HUES6 (cell line): Measurements from ENCODE around the gene CHST3.
"Not testable (repeated sequence)": the region's sequence is repeated elsewhere in the genome, so short reads cannot be mapped to it uniquely, and the experiment has no call there.

Source experiments
- H3K27ac ChIP-seq: 2 replicates; pipeline ENCODE4 v1.7.0; 2013; ENCODE audit warnings: low read depth, mild to moderate bottlenecking, low read length, inconsistent platforms
- H3K27me3 ChIP-seq: 2 replicates; pipeline ENCODE4 v1.6.1; 2013; ENCODE audit warnings: low read length; ENCODE audit not compliant: control insufficient read depth, insufficient read depth
- H3K36me3 ChIP-seq: 2 replicates; pipeline ENCODE4 v1.6.1; 2013; ENCODE audit warnings: low read length; ENCODE audit not compliant: control insufficient read depth, insufficient read depth
- H3K4me1 ChIP-seq: 2 replicates; pipeline ENCODE4 v1.6.1; 2013; ENCODE audit warnings: low read length; ENCODE audit not compliant: control insufficient read depth, insufficient read depth
- H3K4me3 ChIP-seq: 2 replicates; pipeline ENCODE4 v1.5.1; 2013; ENCODE audit warnings: low read depth, low read length
- H3K9ac ChIP-seq: one replicate; pipeline ENCODE4 v1.6.1; 2013; ENCODE audit warnings: mild to moderate bottlenecking, low read length
- H3K9me3 ChIP-seq: 2 replicates; pipeline ENCODE4 v1.6.1; 2013; ENCODE audit warnings: low read depth, low read length; ENCODE audit not compliant: control insufficient read depth, insufficient read depth

The CHST3 gene

DNA sequence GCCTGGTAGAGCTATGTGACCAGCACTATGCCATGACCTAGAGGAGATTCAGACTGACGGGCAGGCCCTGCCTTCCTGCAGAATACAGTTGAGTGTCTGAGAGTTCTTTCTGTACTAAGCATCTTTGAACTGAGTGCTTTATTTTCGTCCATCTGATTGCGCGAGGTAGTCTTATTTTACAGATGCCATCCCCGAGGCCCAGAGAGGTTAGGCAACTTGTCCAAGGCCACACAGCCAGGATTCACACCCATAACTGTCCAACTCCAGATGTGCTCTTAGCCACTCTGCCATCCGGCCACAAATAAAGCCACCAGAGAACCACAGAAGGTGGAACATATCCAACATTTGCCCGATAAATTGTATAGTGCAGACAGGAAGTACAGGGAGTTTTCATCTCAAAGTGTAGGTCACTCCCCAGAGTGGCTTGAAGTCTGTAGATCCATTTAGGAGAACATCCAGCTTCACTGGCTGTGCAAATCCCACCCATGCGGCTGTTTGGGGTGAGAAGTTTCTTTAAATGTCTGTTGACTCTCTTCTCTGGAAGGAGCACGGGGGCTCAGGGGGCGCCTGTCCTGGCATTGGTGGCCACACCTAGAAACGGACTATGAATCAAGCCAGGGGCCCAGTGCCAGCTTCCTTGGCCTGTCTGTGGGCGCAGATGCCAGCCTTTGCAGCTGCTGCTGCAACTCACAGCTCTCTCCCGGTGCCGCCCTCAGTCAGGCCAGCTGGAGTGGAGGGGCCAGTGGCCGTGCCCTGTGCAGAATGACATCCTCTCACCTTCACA, 11.1 kb downstream of the CHST3 start:
- no peaks in the 10 kb centered on the region for H3K27me3 ChIP-seq
- no peak overlapping the region for H3K4me3 ChIP-seq
- no peak overlapping the region for H3K27ac ChIP-seq
- H3K9ac ChIP-seq: no peak overlapping the region
- no peaks in the 10 kb centered on the region for H3K9me3 ChIP-seq
- H3K36me3 ChIP-seq: no peaks in the 10 kb centered on the region
- H3K4me1 ChIP-seq: peaks cover 30% of the 10 kb centered on the region

DNA sequence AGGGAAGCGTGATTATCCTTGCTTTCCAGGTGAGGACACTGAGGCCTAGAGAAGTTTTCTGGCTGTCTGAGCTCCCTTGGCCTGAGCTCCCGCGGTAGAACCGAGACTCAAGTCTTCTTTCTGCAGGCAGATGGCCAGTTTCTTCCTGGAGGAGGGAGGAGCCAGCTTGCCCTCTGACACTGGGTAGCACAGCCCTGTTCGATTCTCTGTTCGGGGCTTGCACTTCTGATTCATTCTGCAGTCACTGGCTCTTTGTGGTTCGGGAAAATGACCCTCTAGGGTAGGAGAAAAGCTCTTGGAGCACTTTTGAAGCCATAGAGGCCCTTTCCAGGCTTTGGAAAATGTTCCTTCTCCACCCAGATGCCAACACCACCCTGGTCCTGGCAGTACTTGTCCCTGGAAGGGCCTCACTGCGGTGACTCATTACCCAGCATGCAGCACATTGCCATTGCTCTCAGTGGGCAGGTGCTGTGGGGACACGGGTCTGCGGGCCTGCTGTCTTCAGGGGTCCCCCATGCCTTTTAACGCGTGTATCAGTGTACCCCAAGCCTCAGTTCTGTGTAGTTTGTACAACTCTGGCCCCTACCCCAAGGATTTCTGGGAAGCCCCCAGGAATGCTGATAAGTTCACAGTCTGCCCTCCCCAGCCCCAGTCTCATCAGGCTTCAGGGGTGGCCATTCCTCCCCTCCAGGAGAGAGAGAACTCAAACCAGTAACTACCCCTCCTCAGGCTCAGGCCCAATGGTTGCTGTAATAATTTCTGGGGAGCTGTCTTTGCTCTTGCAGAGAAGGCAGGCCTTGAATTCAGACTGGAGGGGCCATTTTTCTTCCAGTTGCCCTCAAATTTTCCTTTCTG, 11.9 kb downstream of the CHST3 start:
- H3K9ac ChIP-seq: no peak overlapping the region
- no peak overlapping the region for H3K27ac ChIP-seq
- peaks cover 33% of the 10 kb centered on the region for H3K4me1 ChIP-seq
- H3K4me3 ChIP-seq: no peak overlapping the region
- H3K36me3 ChIP-seq: no peaks in the 10 kb centered on the region
- H3K27me3 ChIP-seq: no peaks in the 10 kb centered on the region
- no peaks in the 10 kb centered on the region for H3K9me3 ChIP-seq

DNA sequence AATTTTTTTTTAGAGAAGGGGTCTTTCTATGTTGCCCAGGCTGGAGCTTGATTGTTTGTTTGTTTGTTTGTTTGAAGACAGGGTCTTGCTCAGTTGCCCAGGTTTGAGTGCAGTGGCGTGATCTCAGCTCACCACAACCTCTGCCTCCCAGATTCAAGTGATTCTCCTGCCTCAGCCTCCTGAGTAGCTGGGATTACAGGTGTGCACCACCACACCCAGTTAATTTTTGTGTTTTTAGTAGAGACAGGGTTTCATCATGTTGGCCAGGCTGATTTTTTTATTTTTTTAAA, 13.4 kb downstream of the CHST3 start:
- H3K4me3 ChIP-seq, H3K27me3 ChIP-seq, H3K9ac ChIP-seq, H3K9me3 ChIP-seq, H3K36me3 ChIP-seq, H3K27ac ChIP-seq: not testable (repeated sequence)
- H3K4me1 ChIP-seq: peaks cover 34% of the 10 kb centered on the region

DNA sequence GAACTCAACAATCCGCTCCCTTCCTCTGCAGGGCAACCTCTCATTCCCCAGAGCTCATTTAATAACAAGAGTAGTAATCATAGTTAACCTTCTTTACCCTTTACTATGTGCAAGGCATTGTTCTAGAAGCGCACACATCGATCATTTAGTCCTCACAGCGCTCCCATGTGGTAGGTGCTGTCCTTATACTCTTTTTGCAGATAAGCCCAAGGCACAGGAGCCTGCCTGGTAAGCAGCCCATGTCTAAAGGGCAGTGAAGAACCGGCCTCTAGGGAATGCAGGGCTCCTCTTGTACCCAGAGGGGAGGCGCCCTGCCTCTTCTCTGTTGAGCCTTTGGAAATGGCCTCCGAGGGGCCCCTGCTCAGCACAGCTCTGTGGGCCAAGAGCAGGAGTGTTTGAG, 14.3 kb downstream of the CHST3 start:
- H3K9me3 ChIP-seq: no peaks in the 10 kb centered on the region
- peaks cover 34% of the 10 kb centered on the region for H3K4me1 ChIP-seq
- no peaks in the 10 kb centered on the region for H3K27me3 ChIP-seq
- H3K36me3 ChIP-seq: no peaks in the 10 kb centered on the region
- no peak overlapping the region for H3K27ac ChIP-seq
- H3K9ac ChIP-seq: no peak overlapping the region
- no peak overlapping the region for H3K4me3 ChIP-seq

DNA sequence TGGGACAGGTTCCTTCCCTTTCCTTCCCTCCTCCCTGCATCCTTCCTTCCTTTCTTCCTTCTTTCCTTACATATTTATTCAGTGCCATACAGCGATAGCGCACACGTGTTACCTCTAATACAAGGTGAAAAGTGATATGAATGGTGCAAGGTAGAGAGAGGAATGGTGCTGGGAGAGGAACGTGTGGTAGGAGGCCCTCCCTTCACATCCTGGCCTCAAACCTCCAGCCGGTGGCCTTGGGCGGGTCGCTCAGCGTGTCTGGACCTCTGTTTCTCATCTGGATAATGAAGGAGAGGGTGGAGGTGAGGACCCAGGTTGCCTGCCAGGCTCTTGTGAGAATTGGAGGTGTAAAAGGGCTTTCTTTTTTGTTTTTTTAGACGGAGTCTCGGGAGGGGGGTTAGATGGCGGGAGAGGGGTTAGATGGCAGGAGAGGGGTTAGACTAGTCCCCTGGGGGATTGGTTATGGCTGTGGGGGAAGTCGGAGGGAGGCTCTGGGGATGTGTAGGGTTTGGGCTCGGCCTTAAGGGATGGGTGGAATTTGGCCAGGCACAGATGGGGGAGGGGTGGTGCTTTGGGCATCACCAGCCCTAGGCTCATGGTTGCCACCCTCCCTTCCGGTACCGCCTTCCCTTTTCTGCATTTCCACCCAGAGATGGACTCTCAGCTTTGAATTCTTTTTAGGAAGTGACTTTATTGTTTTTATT, 14.9 kb downstream of the CHST3 start:
- H3K4me3 ChIP-seq: no peak overlapping the region
- H3K36me3 ChIP-seq: no peaks in the 10 kb centered on the region
- no peaks in the 10 kb centered on the region for H3K27me3 ChIP-seq
- H3K27ac ChIP-seq: no peak overlapping the region
- H3K9ac ChIP-seq: no peak overlapping the region
- H3K9me3 ChIP-seq: no peaks in the 10 kb centered on the region
- peaks cover 34% of the 10 kb centered on the region for H3K4me1 ChIP-seq

DNA sequence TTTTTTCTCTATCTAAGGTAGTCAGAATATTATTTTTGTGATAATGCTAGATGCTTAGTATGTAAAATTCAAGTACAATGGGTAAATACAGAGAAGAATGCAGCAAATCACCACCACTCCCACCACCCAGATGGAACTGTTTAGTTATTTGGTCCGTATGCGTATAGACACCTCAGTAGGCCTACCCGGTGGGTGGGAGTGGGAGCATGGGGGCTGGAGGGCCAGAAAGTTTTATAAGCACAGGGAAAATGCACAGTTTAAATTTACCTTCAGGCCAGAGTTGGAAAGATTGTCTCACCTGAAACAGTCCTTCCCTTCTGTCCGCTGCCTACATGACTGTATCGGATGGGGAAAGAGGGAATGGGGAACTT, 15.5 kb downstream of the CHST3 start:
- Histone ChIP-seq H3K36me3 (no peaks in the 10 kb centered on the region), H3K9ac (no peak overlapping the region), H3K4me3 (no peak overlapping the region), H3K27ac (no peak overlapping the region), H3K9me3 (no peaks in the 10 kb centered on the region), H3K4me1 (peaks cover 34% of the 10 kb centered on the region), H3K27me3 (no peaks in the 10 kb centered on the region)

DNA sequence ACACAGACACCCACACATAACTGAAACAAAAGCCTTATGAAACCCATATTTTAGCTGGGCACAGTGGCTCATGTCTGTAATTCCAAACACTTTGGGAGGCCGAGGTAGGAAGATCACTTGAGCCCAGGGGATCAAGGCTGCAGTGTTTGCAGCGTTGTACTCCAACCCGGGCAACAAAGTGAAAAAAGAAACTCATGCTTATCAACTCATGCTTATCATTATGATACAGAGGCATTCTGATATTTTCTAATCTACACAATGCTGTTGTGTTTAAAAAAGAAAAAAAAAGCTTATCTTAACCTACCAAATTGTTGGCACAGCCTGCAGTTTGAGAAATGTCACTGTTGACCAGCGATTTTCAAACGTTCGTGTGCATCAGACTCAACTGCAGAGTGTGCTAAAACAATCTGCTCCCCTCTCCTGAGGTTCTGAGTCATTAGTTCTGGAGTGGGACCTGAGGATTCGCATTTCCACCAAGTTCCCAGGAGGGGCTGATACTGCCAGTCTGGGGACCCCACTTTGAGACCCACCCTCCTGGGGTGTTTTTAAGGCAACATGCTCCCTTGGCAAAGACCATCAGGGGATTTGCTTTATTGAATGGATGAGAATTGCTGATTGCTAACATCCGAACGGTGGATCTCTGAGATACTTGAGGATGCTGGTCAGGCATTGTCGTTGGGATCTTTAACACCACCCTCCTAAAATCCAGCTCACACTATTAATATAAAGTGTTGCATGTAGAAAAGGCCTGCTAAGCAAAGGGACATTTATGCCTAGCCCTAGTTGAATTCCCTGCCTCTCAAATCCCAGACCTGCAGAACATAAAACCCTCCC, 16.2 kb downstream of the CHST3 start:
- no peak overlapping the region for H3K27ac ChIP-seq
- H3K9me3 ChIP-seq: no peaks in the 10 kb centered on the region
- H3K27me3 ChIP-seq: no peaks in the 10 kb centered on the region
- no peak overlapping the region for H3K4me3 ChIP-seq
- no peak overlapping the region for H3K9ac ChIP-seq
- no peaks in the 10 kb centered on the region for H3K36me3 ChIP-seq
- peaks cover 34% of the 10 kb centered on the region for H3K4me1 ChIP-seq

DNA sequence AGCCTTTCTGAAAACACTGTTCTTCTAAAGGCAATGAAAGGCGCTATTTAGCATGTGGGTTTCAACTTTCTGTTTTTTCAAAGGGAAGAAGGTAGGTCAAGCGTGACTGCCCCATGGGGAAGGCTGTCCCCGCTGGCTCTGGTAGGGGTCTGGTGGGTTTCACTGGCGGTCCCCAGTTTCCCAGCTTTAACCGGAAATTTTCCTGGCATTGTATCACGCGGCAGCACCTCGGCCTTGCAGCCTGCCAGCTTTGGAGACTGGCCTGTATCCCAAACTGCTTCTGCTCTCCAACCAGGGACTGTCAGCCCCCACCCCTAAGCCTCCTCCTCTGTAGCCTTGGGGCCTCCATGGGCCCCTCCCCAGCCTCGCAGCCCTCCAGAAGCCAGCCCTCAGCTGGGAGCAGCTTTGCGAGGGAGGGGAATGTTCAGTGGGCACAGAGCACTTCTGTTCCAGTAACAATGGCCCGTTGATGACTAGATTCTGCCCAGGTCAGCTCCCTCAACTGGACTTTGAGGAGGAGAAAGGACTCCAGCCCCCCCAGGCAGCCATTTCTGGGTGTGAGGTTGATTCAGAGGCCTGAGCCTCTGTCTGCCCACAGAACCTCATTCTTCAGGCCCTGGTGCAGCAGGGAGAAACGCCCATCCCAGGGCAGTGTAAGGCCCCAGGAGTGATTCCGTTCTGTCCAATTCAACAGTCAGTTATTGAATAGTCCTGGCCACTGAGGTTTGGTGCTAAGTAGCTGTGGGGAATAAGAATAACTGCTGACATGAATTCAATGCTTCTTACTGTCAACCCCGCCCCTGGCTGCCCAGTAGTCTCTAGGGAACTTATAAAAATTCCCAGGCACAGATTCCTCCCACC, 17.1 kb downstream of the CHST3 start:
- no peaks in the 10 kb centered on the region for H3K36me3 ChIP-seq
- H3K4me1 ChIP-seq: peaks cover 29% of the 10 kb centered on the region
- H3K4me3 ChIP-seq: no peak overlapping the region
- no peaks in the 10 kb centered on the region for H3K9me3 ChIP-seq
- no peak overlapping the region for H3K9ac ChIP-seq
- H3K27me3 ChIP-seq: no peaks in the 10 kb centered on the region
- H3K27ac ChIP-seq: no peak overlapping the region

DNA sequence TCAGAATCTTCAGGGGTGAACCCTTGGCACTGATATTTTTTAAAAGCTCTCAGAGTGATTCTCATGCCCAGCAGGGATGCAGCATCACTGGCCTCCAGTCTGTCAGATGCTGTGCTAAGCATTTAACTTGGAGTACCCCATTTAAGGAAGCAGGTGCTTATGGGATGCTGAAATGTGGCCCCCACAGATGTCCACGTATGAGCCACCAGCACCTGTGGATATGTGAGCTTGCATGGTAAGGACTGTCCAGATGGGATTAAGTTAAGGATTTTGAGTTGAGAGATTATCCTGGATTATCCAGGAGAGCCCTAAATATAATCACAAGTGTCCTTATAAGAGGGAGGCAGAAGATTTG, 17.7 kb downstream of the CHST3 start:
- H3K4me1 ChIP-seq: peaks cover 29% of the 10 kb centered on the region
- no peak overlapping the region for H3K9ac ChIP-seq
- H3K27ac ChIP-seq: no peak overlapping the region

More for the DNA sequence above, 17.7 kb downstream of the CHST3 start:
- no peaks in the 10 kb centered on the region for H3K9me3 ChIP-seq
- H3K4me3 ChIP-seq: no peak overlapping the region
- H3K27me3 ChIP-seq: no peaks in the 10 kb centered on the region
- H3K36me3 ChIP-seq: no peaks in the 10 kb centered on the region
